T-helper 1 cell treated with Interleukin-12 subunit alpha and Interleukin-12 subunit beta and Interleukin-4 antibody, amounts not matched to agents 30 ng/mL and 1 ng/mL, for 36 hours (primary cell): ENCODE data around the gene TAF1L. TPM values are rescaled to one million over a fixed set of nuclear protein-coding genes. Genes with fewer than 3 reads are reported as not detected.
"Not testable (repeated sequence)": the region's sequence is repeated elsewhere in the genome, so short reads cannot be mapped to it uniquely, and the experiment has no call there.

Experiments
- intact Hi-C: fragments of 100-400 bp; cut with micrococcal nuclease; formaldehyde crosslinking; loops from one replicate; pipeline ENCODE4 v1.15.1; 2024
- total RNA-seq: library from RNA; stranded (reverse); gene quantifications from 2 replicates; pipeline ENCODE4 v1.2.3, GENCODE V29; 2022

Gene TAF1L
- 0.02 TPM in 1 of 2 replicates, not detected in the other for total RNA-seq

DNA sequence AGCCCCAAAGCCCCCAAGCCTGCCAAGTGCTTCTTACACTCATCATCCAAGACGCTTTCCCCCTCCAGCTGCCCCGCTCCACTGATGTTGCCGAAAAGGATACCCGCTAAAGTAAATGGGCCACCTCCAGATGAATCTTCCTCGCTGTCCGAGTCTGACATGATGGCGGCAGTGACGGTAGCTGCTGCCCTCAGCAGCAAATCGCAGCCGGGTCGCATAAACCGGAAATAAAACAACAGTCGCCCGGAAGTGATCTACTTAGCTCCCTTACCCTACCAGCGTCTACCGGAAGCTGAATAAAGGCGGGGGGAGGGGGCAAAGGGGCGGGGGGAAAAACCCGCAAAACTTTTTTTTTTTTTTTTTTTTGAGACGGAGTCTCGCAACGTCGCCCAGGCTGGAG is at the start of gene TAF1L:
TSS of gene TAF1L (minus strand) at position 308 of the 400 bp plus-strand sequence. CDS start at position 218, 90 bp downstream.
- intact Hi-C loops = no loop called here

GRCh38 chr9:32681751-32682150 is 46.3 kb upstream of the TAF1L start:
- intact Hi-C loops = no loop called here

DNA sequence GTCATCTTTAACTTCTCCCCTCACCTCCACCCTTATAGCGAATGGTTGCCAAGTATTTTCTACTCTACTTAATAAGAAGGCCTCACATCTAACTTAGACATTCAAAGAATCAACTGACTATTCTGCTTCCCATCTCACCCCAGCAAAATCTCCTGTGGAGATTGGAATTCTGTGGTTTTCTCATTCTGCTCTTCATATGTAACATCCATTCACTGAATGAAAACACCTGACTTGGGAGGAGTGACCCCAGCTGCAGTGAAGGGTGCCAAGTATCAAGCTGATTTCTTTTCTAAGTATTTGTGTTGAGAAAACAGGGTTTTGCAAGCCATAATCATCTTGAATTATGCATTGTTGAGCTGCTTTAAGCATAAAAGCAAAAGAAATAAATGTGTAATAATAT is 42.5 kb upstream of the TAF1L start:
- intact Hi-C loops = no loop called here

GRCh38 chr9:32672469-32672868 is 37.0 kb upstream of the TAF1L start:
- intact Hi-C loops = no loop called here

GRCh38 chr9:32671333-32671732 is 35.9 kb upstream of the TAF1L start:
- intact Hi-C loops = no loop called here

- intact Hi-C loops = no loop called here
Measured at GRCh38 chr9:32665101-32665500, 29.6 kb upstream of the TAF1L start.

DNA sequence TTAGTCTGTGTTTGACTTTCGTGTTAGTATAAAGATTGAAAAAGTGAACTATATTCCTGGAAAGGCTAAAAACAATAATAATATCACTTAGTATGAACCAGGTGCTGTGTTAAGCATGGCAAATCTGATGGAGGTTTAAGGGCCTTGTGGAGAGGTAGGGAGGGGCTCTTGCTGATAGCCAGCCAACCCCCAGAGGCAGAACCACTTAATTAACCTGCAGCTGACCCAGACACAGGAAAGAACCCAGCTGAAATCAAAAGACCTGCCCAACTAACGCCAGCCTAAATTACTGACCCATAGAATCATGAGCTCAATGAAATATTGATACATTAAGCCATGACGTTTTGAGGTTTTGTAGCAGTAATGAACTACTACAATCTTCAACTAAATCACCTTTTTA is 28.3 kb upstream of the TAF1L start:
- intact Hi-C loops = no loop called here

DNA sequence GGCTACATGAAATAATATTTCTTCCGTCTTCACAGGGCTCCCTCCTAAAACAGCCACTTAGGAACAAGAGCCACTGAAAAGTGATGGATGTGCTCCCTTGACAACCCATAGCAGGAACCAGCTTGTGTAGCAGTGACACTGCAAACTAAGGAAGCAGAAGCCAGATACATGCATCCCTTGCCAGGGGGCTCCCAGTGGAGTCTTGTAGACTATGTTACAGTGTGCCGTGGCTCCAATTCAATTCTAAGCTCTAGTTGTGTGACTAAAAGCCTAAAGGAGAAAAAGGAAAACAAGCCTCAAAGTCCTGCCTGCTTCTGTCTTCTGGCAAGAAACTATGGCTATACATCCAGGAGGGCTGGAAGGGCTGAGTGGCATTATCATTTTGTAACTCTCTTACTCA is 12.2 kb upstream of the TAF1L start:
- intact Hi-C loops = no loop called here

DNA sequence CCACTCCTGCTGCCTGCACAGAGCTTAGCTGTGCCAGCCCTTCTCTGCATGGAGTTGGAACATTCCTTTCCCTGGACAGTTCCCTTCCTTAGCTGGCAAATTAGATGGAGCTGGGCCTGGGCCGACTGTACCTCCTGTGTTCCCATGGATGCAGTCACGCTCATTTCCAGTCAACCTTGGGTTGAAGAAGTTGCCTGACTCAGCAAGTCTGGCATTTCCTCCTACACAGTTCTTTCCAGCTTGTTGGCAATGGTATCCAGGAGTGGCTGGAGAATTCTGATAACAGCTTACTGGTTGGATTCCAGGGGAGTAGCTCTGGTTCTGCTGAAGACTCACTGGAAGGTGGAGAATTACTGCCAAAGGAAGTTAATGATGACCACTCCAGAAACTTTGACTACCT is 9.2 kb upstream of the TAF1L start:
- intact Hi-C loops = no loop called here

- intact Hi-C loops = not testable (repeated sequence)
Measured at GRCh38 chr9:32633151-32633550, 2.3 kb downstream of the TAF1L start.

- intact Hi-C loops = no loop called here
Measured at GRCh38 chr9:32631991-32632390, 3.5 kb downstream of the TAF1L start.

DNA sequence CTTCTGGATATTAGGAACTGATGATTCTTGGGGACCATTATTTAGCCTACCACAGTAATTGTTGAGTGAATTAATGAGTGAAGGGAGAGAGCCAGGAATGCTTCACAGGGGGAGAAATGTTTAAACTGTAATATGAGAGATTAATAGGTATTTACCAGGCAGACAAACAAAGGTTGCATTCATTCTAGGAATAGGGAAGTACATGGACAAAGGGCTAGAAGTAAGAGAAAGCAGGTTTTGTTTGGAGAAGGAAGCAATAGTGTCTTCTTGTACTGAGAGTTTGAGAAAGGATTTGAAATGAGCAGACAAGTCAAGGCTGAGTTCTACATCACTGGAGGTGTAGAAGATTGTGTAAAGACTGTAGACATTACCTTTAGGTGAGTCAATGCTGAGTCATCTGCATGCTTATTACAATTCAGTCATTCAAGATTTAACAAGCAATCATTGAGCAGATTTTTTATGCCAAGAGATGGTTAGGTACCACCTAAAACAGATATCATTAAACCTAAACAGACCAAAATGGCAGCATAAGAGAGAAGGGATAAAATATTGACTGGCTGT is 8.0 kb downstream of the TAF1L start:
- intact Hi-C loops = no loop called here

- intact Hi-C loops = no loop called here
Measured at GRCh38 chr9:32625320-32625719, 10.1 kb downstream of the TAF1L start.

GRCh38 chr9:32622948-32623347 is 12.5 kb downstream of the TAF1L start:
- intact Hi-C loops = no loop called here

DNA sequence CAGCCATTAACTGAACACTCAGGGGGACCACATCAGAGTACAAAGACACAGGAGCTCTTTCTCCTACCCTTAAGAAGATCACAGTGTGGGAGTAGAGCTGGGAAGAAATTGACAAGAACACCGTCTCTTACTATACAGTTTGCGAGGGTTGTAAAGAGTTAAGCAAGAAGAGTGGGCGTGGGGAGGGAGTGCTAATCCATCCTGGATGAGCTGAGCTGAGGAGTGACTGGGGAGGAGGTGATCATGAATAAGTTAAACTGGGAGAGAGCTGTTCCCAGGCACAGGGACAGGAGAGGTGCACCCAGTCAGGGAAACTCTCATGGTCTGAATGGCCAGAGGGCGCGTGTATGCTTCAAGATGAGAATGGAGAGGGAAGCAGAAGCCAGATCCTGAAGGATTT is 17.2 kb downstream of the TAF1L start:
- intact Hi-C loops = no loop called here

DNA sequence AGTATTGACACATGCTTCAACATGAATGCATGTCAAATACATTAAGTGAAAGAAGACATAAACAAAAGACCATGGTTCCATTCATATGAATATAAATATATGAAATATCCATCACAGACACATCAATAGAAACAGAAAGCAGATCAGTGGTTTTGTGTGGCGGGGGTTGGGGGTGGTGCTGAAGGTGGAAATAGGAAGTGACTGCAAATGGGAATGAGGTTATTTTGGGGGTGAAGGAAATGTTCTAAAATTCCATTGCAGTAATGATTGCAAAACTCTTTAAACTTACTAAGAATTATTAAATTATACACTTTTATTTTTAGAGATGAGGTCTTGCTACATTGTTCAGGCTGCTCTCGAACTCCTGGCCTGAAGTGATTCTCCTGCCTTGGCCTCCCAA is 28.7 kb downstream of the TAF1L start:
- intact Hi-C loops = no loop called here

- intact Hi-C loops = no loop called here
Measured at GRCh38 chr9:32603914-32604852, 31.3 kb downstream of the TAF1L start.

DNA sequence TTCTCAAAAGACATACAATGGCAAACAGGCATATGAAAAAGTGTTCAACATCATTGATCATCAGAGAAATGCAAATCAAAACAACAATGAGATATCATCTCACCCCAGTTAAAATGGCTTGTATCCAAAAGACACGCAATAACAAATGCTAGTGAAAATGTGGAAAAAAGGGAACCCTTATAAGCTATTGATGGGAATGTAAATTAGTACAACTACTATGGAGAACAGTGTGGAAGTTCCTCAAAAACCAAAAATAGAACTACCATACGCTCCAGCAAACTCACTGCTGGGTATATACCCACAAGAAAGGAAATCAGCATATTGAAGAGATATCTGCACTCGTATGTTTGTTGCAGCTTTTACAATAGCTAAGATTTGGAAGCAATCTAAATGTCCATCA is 36.4 kb downstream of the TAF1L start:
- intact Hi-C loops = not testable (repeated sequence)

DNA sequence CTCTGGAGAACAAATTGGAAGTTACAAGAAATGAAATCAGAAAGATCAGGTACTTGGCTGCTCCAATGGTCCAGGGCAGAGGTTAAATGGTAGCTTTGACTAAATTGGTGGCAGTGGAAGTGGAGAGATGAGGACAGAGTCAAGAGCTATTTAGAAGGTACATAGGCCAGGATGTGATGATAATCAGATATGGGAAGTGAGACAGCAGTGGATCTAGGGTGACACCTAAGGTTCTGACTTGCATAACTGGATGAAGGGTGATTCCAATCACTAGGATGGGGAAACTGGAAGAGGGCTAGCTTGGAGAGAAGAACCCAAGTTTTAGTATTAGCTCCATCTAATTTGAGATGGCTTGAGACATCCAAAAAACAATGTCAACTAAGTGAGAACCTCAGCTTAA is 38.5 kb downstream of the TAF1L start:
- intact Hi-C loops = no loop called here

- intact Hi-C loops = no loop called here
Measured at GRCh38 chr9:32596096-32596865, 39.2 kb downstream of the TAF1L start.

- intact Hi-C loops = no loop called here
Measured at GRCh38 chr9:32590898-32591297, 44.6 kb downstream of the TAF1L start.

DNA sequence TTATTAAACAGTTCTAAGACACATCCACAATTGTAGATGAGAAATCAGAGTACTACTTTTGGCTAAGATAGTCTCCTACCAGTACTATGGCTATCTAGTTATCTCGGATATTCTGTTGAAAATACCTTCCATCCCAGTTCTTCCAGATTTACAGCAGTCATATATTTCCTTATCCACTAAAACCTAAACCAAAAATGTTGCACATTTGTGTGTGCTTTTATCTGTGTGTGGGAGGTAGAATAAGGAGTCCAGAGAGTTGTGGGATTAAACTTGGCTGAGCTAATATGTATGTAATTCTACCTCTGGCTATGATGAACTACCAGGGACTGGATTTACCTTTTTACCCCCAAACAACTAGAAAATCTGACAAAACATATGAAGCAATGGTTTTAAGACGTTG is 45.0 kb downstream of the TAF1L start:
- intact Hi-C loops = no loop called here
